ENCODE measurements around the gene DNMBP.

DNMBP gene

GRCh38 chr10:99937630-99938029 is 72.1 kb downstream of the DNMBP start:
- no peak for TF ChIP-seq NFIC (IDR thresholded peaks at IDR 0.05)
- no peak for TF ChIP-seq TEAD4 (IDR thresholded peaks at IDR 0.05)
- no peak for TF ChIP-seq MAX (IDR thresholded peaks at IDR 0.05)
- TF ChIP-seq REST (IDR thresholded peaks at IDR 0.05; ENCODE audit: low read depth), result no peak
- TF ChIP-seq ZBTB7A (IDR thresholded peaks at IDR 0.05; ENCODE audit: low read depth), result no peak
- TF ChIP-seq EP300 (IDR thresholded peaks at IDR 0.05; ENCODE audit: borderline replicate concordance), result no peak

- peak; percentile 37; the same call in 1 of the 2 replicates for TF ChIP-seq TEAD4 (IDR thresholded peaks at IDR 0.05)
- TF ChIP-seq EP300 (IDR thresholded peaks at IDR 0.05; ENCODE audit: borderline replicate concordance), result peak; percentile 30; the same call in 1 of the 2 replicates
- TF ChIP-seq TCF12 (IDR thresholded peaks at IDR 0.05; ENCODE audit: low read depth), result no peak; the same call in 1 of the 2 replicates
- peak; percentile 47; the same call in 1 of the 2 replicates for TF ChIP-seq MAX (IDR thresholded peaks at IDR 0.05)
Observed at GRCh38 chr10:99930731-99931550, 78.8 kb downstream of the DNMBP start.

- TF ChIP-seq NFIC (IDR thresholded peaks at IDR 0.05) (no peak), USF1 (IDR thresholded peaks at IDR 0.05) (no peak), CEBPB (IDR thresholded peaks at IDR 0.05) (no peak), YY1 (IDR thresholded peaks at IDR 0.05; ENCODE audit: low read depth) (no peak), RAD21 (IDR thresholded peaks at IDR 0.05; ENCODE audit: low read depth) (no peak)
Observed at GRCh38 chr10:99929360-99929759, 80.4 kb downstream of the DNMBP start.

- TF ChIP-seq CEBPB (IDR thresholded peaks at IDR 0.05), result no peak
- TF ChIP-seq EP300 (IDR thresholded peaks at IDR 0.05; ENCODE audit: borderline replicate concordance), result no peak
Observed at GRCh38 chr10:99927721-99928280, 81.9 kb downstream of the DNMBP start.

- TF ChIP-seq NFIC (IDR thresholded peaks at IDR 0.05) (0 out of 2 replicates have a peak, but pooled peaks have one; percentile 27), ZBTB7A (IDR thresholded peaks at IDR 0.05; ENCODE audit: low read depth) (no peak), TCF12 (IDR thresholded peaks at IDR 0.05; ENCODE audit: low read depth) (no peak), TEAD4 (IDR thresholded peaks at IDR 0.05) (no peak)
Observed at GRCh38 chr10:99926925-99927720, 82.6 kb downstream of the DNMBP start.

- TF ChIP-seq REST (IDR thresholded peaks at IDR 0.05; ENCODE audit: low read depth), result no peak
Observed at GRCh38 chr10:99924451-99925255, 85.1 kb downstream of the DNMBP start.

- no peak for TF ChIP-seq MAX (IDR thresholded peaks at IDR 0.05)
- no peak for TF ChIP-seq TEAD4 (IDR thresholded peaks at IDR 0.05)
- TF ChIP-seq NFIC (IDR thresholded peaks at IDR 0.05), result no peak
- TF ChIP-seq TAF1 (IDR thresholded peaks at IDR 0.05; ENCODE audit: low read depth), result no peak
Observed at GRCh38 chr10:99921948-99922347, 87.8 kb downstream of the DNMBP start.

Data from Ishikawa (cell line).